HG03558 (cell line): ENCODE data around the gene OR7A10.
"Not testable (repeated sequence)": the region's sequence is repeated elsewhere in the genome, so short reads cannot be mapped to it uniquely, and the experiment has no call there.

Experiments
- ATAC-seq: cut with Tn5 transposase; IDR thresholded peaks from one replicate; pipeline ENCODE4 v1.9.1; 2021; ENCODE audit warnings: moderate number of reproducible peaks; ENCODE audit not compliant: unreplicated experiment; ENCODE audit errors: extremely low read depth

OR7A10 gene

GRCh38 chr19:14796021-14796420 lies 52.7 kb downstream of the OR7A10 start:
- no peak for ATAC-seq

GRCh38 chr19:14795078-14795721 lies 53.5 kb downstream of the OR7A10 start:
- no peak for ATAC-seq

GRCh38 chr19:14792250-14792649 lies 56.5 kb downstream of the OR7A10 start:
- not testable (repeated sequence) for ATAC-seq
